Stomach (tissue), 4 donors: Measurements from ENCODE around the gene ARL2BP.

Experiments used
- CTCF ChIP-seq, 7 experiments: fragments of 450-650 bp in 4 of 7; fragments of 200-600 bp in 3 of 7; sonication (generic) in 3 of 7; IDR thresholded peaks; one replicate each; pipeline ENCODE4 v1.5.1; 2016 to 2019; ENCODE audit warnings: antibody characterized with exemption in 7 of 7, control low read depth in 2 of 7, mild to moderate bottlenecking in 1 of 7
- POLR2AphosphoS5 ChIP-seq, 3 donors: sonication (generic); formaldehyde crosslinking; IDR thresholded peaks; one replicate each; pipeline ENCODE4 v1.6.1; 2016; ENCODE audit warnings: antibody characterized with exemption in 3 of 3

GRCh38 chr16:57213462-57213861 is 31.6 kb upstream of the ARL2BP start:
- TF ChIP-seq CTCF (IDR thresholded peaks at IDR 0.05) (no peak), POLR2AphosphoS5 (IDR thresholded peaks at IDR 0.05) (no peak)
